ENCODE results near the gene INKA2. TPM values are rescaled to one million over a fixed set of nuclear protein-coding genes. Genes with fewer than 3 reads are reported as not detected.

Gene INKA2
- total RNA-seq (1 to 10 TPM; 2.2 to 2.4 TPM), polyA plus RNA-seq (under 1 TPM; 0.16 to 0.24 TPM)

- peak within 1 kb of the TSS; percentile 42 to 96 (median 86) for H3K27ac Mint-ChIP-seq
- peaks cover 6 to 18% of the 10 kb centered on the region in 2 donors for H3K27me3 Mint-ChIP-seq
- intact Hi-C loops (cut with micrococcal nuclease), result loop anchor here (1.0 to 2.0 kb wide), 2 partner anchors 16 to 17 kb away; partner anchors contain the start of gene DDX20
Observed at GRCh38 chr1:111739194-111739924, at the start of gene INKA2. TSS of gene INKA2 (minus strand) at chr1:111739395. CDS start at chr1:111739242, 153 bp downstream.

GRCh38 chr1:111786669-111787207 lies 47.5 kb upstream of the INKA2 start:
- Histone ChIP-seq H3K36me3 (ENCODE audit: insufficient read depth, low read length) (no peaks in the 10 kb centered on the region), H3K27ac (ENCODE audit: low read depth, low read length) (no peak overlapping the region), H3K9me3 (ENCODE audit: control insufficient read depth in 1 of 2, low read length in 2 of 2) (no peaks in the 10 kb centered on the region), H3K4me3 (ENCODE audit: low read length in 2 of 2) (no peak overlapping the region), H3K27me3 (ENCODE audit: insufficient read depth, low read length) (no peaks in the 10 kb centered on the region), H3K4me1 (ENCODE audit: insufficient read depth, low read length) (no peaks in the 10 kb centered on the region)
- CTCF ChIA-PET (ENCODE audit: partially characterized antibody), result no interaction called here
- Mint-ChIP-seq H3K36me3 (no peaks in the 10 kb centered on the region), H3K9me3 (no peaks in the 10 kb centered on the region), H3K27ac (no peak overlapping the region), H3K27me3 (peaks cover 1 to 4% of the 10 kb centered on the region in 2 donors), H3K4me3 (no peak overlapping the region), H3K4me1 (no peaks in the 10 kb centered on the region)
- no peak for DNase-seq
- POLR2A ChIA-PET (ENCODE audit: partially characterized antibody), result no interaction called here
- intact Hi-C loops (cut with micrococcal nuclease), result no loop called here

More at GRCh38 chr1:111739194-111739924, at the start of gene INKA2:
- Histone ChIP-seq H3K27me3 (ENCODE audit: insufficient read depth, low read length) (peaks cover 18% of the 10 kb centered on the region), H3K36me3 (ENCODE audit: insufficient read depth, low read length) (no peaks in the 10 kb centered on the region), H3K9me3 (ENCODE audit: control insufficient read depth in 1 of 2, low read length in 2 of 2) (no peaks in the 10 kb centered on the region), H3K4me1 (ENCODE audit: insufficient read depth, low read length) (peaks cover 28% of the 10 kb centered on the region), H3K27ac (ENCODE audit: low read depth, low read length) (peak within 1 kb of the TSS; percentile 37), H3K4me3 (ENCODE audit: low read length in 2 of 2) (peak within 1 kb of the TSS; percentile 68 to 70)
- CTCF ChIA-PET (ENCODE audit: partially characterized antibody), result interaction anchor here (0.7 to 4.9 kb wide), 6 partner anchors 8 to 236 kb away, joined by 3 to 31 read pairs (median 4); partner anchors contain the start of genes ADORA3, DDX20 and TMIGD3
- DNase-seq, result peak; percentile 44 to 64 (median 48)
- peak within 1 kb of the TSS; percentile 83 to 93 (median 89) for H3K4me3 Mint-ChIP-seq
- H3K9me3 Mint-ChIP-seq, result peaks cover 0 to 2% (median 0%) of the 10 kb centered on the region in 8 donors
- POLR2A ChIA-PET (ENCODE audit: partially characterized antibody), result interaction anchor here (0.9 to 5.5 kb wide), 5 partner anchors 10 to 262 kb away, joined by 3 to 47 read pairs (median 19); partner anchors contain the start of gene DDX20
- peaks cover 10 to 27% (median 17%) of the 10 kb centered on the region in 4 donors for H3K4me1 Mint-ChIP-seq
- H3K36me3 Mint-ChIP-seq, result no peaks in the 10 kb centered on the region

GRCh38 chr1:111784273-111784901 lies 45.2 kb upstream of the INKA2 start:
- H3K4me1 ChIP-seq (ENCODE audit: insufficient read depth, low read length), result no peaks in the 10 kb centered on the region
- Mint-ChIP-seq H3K9me3 (no peaks in the 10 kb centered on the region), H3K27ac (no peak overlapping the region), H3K4me1 (no peaks in the 10 kb centered on the region), H3K4me3 (no peak overlapping the region), H3K36me3 (no peaks in the 10 kb centered on the region), H3K27me3 (peaks cover 1 to 4% of the 10 kb centered on the region in 2 donors)
- H3K36me3 ChIP-seq (ENCODE audit: insufficient read depth, low read length), result no peaks in the 10 kb centered on the region
- H3K4me3 ChIP-seq (ENCODE audit: low read length in 2 of 2), result no peak overlapping the region
- no peaks in the 10 kb centered on the region for H3K9me3 ChIP-seq (ENCODE audit: control insufficient read depth in 1 of 2, low read length in 2 of 2)
- ChIA-PET CTCF (ENCODE audit: partially characterized antibody) (no interaction called here), POLR2A (ENCODE audit: partially characterized antibody) (no interaction called here)
- H3K27me3 ChIP-seq (ENCODE audit: insufficient read depth, low read length), result no peaks in the 10 kb centered on the region
- H3K27ac ChIP-seq (ENCODE audit: low read depth, low read length), result no peak overlapping the region
- intact Hi-C loops (cut with micrococcal nuclease), result no loop called here
- DNase-seq, result no peak

- Histone ChIP-seq H3K27me3 (ENCODE audit: insufficient read depth, low read length) (no peaks in the 10 kb centered on the region), H3K9me3 (ENCODE audit: control insufficient read depth in 1 of 2, low read length in 2 of 2) (no peaks in the 10 kb centered on the region), H3K27ac (ENCODE audit: low read depth, low read length) (no peak overlapping the region), H3K4me3 (ENCODE audit: low read length in 2 of 2) (no peak overlapping the region), H3K36me3 (ENCODE audit: insufficient read depth, low read length) (no peaks in the 10 kb centered on the region), H3K4me1 (ENCODE audit: insufficient read depth, low read length) (no peaks in the 10 kb centered on the region)
- no peak overlapping the region for H3K27ac Mint-ChIP-seq
- intact Hi-C loops (cut with micrococcal nuclease), result no loop called here
- H3K4me1 Mint-ChIP-seq, result no peaks in the 10 kb centered on the region
- POLR2A ChIA-PET (ENCODE audit: partially characterized antibody), result no interaction called here
- peaks cover 0 to 5% of the 10 kb centered on the region in 2 donors for H3K36me3 Mint-ChIP-seq
- no peak overlapping the region for H3K4me3 Mint-ChIP-seq
- no peaks in the 10 kb centered on the region for H3K9me3 Mint-ChIP-seq
- no peak for DNase-seq
- peaks cover 0 to 3% of the 10 kb centered on the region in 2 donors for H3K27me3 Mint-ChIP-seq
- CTCF ChIA-PET (ENCODE audit: partially characterized antibody), result interaction anchor here (0.8 kb wide), 1 partner anchor 10 kb away, joined by 3 read pairs; no protein-coding TSS in a partner anchor
Observed at GRCh38 chr1:111779546-111779945, 40.4 kb upstream of the INKA2 start.

- Mint-ChIP-seq H3K4me1 (no peaks in the 10 kb centered on the region), H3K36me3 (peaks cover 0 to 5% of the 10 kb centered on the region in 2 donors), H3K27ac (no peak overlapping the region), H3K9me3 (no peaks in the 10 kb centered on the region), H3K4me3 (no peak overlapping the region), H3K27me3 (peaks cover 0 to 2% of the 10 kb centered on the region in 2 donors)
- Histone ChIP-seq H3K9me3 (ENCODE audit: control insufficient read depth in 1 of 2, low read length in 2 of 2) (no peaks in the 10 kb centered on the region), H3K4me1 (ENCODE audit: insufficient read depth, low read length) (no peaks in the 10 kb centered on the region), H3K36me3 (ENCODE audit: insufficient read depth, low read length) (no peaks in the 10 kb centered on the region), H3K4me3 (ENCODE audit: low read length in 2 of 2) (no peak overlapping the region), H3K27me3 (ENCODE audit: insufficient read depth, low read length) (no peaks in the 10 kb centered on the region), H3K27ac (ENCODE audit: low read depth, low read length) (no peak overlapping the region)
- no peak for DNase-seq
- intact Hi-C loops (cut with micrococcal nuclease), result no loop called here
- ChIA-PET CTCF (ENCODE audit: partially characterized antibody) (no interaction called here), POLR2A (ENCODE audit: partially characterized antibody) (no interaction called here)
Observed at GRCh38 chr1:111778541-111779051, 39.4 kb upstream of the INKA2 start.

GRCh38 chr1:111778066-111778465 lies 38.9 kb upstream of the INKA2 start:
- no peak overlapping the region for H3K27ac ChIP-seq (ENCODE audit: low read depth, low read length)
- H3K4me1 ChIP-seq (ENCODE audit: insufficient read depth, low read length), result no peaks in the 10 kb centered on the region
- H3K27ac Mint-ChIP-seq, result no peak overlapping the region
- H3K4me3 ChIP-seq (ENCODE audit: low read length in 2 of 2), result no peak overlapping the region
- H3K27me3 ChIP-seq (ENCODE audit: insufficient read depth, low read length), result no peaks in the 10 kb centered on the region
- no peaks in the 10 kb centered on the region for H3K9me3 ChIP-seq (ENCODE audit: control insufficient read depth in 1 of 2, low read length in 2 of 2)
- no peaks in the 10 kb centered on the region for H3K27me3 Mint-ChIP-seq
- H3K36me3 Mint-ChIP-seq, result peaks cover 0 to 5% of the 10 kb centered on the region in 2 donors
- POLR2A ChIA-PET (ENCODE audit: partially characterized antibody), result no interaction called here
- intact Hi-C loops (cut with micrococcal nuclease), result no loop called here
- no peaks in the 10 kb centered on the region for H3K4me1 Mint-ChIP-seq
- H3K4me3 Mint-ChIP-seq, result no peak overlapping the region
- no peak for DNase-seq
- no peaks in the 10 kb centered on the region for H3K36me3 ChIP-seq (ENCODE audit: insufficient read depth, low read length)
- CTCF ChIA-PET (ENCODE audit: partially characterized antibody), result no interaction called here
- no peaks in the 10 kb centered on the region for H3K9me3 Mint-ChIP-seq

- H3K27me3 Mint-ChIP-seq, result no peaks in the 10 kb centered on the region
- intact Hi-C loops (cut with micrococcal nuclease), result no loop called here
- CTCF ChIA-PET (ENCODE audit: partially characterized antibody), result no interaction called here
Observed at GRCh38 chr1:111777301-111777700, 38.1 kb upstream of the INKA2 start.

More at GRCh38 chr1:111777301-111777700, 38.1 kb upstream of the INKA2 start:
- no peaks in the 10 kb centered on the region for H3K36me3 ChIP-seq (ENCODE audit: insufficient read depth, low read length)
- H3K27ac Mint-ChIP-seq, result no peak overlapping the region
- no peak overlapping the region for H3K27ac ChIP-seq (ENCODE audit: low read depth, low read length)
- POLR2A ChIA-PET (ENCODE audit: partially characterized antibody), result no interaction called here
- no peaks in the 10 kb centered on the region for H3K27me3 ChIP-seq (ENCODE audit: insufficient read depth, low read length)
- no peak overlapping the region for H3K4me3 Mint-ChIP-seq
- no peak for DNase-seq
- no peaks in the 10 kb centered on the region for H3K9me3 ChIP-seq (ENCODE audit: control insufficient read depth in 1 of 2, low read length in 2 of 2)
- no peaks in the 10 kb centered on the region for H3K9me3 Mint-ChIP-seq
- peaks cover 0 to 5% of the 10 kb centered on the region in 2 donors for H3K36me3 Mint-ChIP-seq
- no peaks in the 10 kb centered on the region for H3K4me1 Mint-ChIP-seq
- no peaks in the 10 kb centered on the region for H3K4me1 ChIP-seq (ENCODE audit: insufficient read depth, low read length)
- no peak overlapping the region for H3K4me3 ChIP-seq (ENCODE audit: low read length in 2 of 2)

Data from CD4-positive, alpha-beta memory T cell (primary cell).